CD14-positive monocyte (primary cell): Measurements from ENCODE around the gene GDPGP1. TPM values are rescaled to one million over a fixed set of nuclear protein-coding genes. Genes with fewer than 3 reads are reported as not detected.

ENCODE experiments used
- DNase-seq, 3 donors: peaks; one replicate each; pipeline ENCODE4 v3.0.0-alpha.2; 2011 to 2022
- H2AFZ ChIP-seq: 2 replicates; pipeline ENCODE4 v1.6.0; 2012; ENCODE audit warnings: mild to moderate bottlenecking, low read depth, low read length, inconsistent platforms; ENCODE audit not compliant: insufficient read depth, poor library complexity, severe bottlenecking
- H3K27ac ChIP-seq, 2 donors: 1 replicate in 1 of 2; 2 replicates in 1 of 2; pipeline ENCODE4 v1.5.1; 2012 to 2013; ENCODE audit warnings: low read length in 2 of 2, control low read depth in 1 of 2, inconsistent platforms in 1 of 2, low read depth in 1 of 2, mild to moderate bottlenecking in 1 of 2
- H3K27me3 ChIP-seq, 2 donors: one replicate each; pipeline versions ENCODE4 v1.6.0 to v1.6.1; 2011 to 2013; ENCODE audit warnings: low read length in 2 of 2; ENCODE audit not compliant: control insufficient read depth in 2 of 2, insufficient read depth in 2 of 2
- H3K36me3 ChIP-seq, 2 donors: replicated peaks in 1 of 2; 1 replicate in 1 of 2; 2 replicates in 1 of 2; pipeline versions ENCODE4 v1.5.1 to v1.6.1; 2012 to 2013; ENCODE audit warnings: low read length in 2 of 2, control low read depth in 1 of 2, inconsistent platforms in 1 of 2, mild to moderate bottlenecking in 1 of 2; ENCODE audit not compliant: insufficient read depth in 2 of 2, control insufficient read depth in 1 of 2
- H3K4me1 ChIP-seq, 2 donors: 1 replicate in 1 of 2; 2 replicates in 1 of 2; pipeline versions ENCODE4 v1.5.1 to v1.6.1; 2012 to 2013; ENCODE audit warnings: low read length in 2 of 2, control low read depth in 1 of 2, inconsistent platforms in 1 of 2, mild to moderate bottlenecking in 1 of 2, moderate library complexity in 1 of 2; ENCODE audit not compliant: insufficient read depth in 2 of 2, control insufficient read depth in 1 of 2
- H3K4me2 ChIP-seq: replicated peaks from 2 replicates; pipeline ENCODE3; 2012; ENCODE audit warnings: low read length, moderate library complexity, mild to moderate bottlenecking; ENCODE audit not compliant: poor library complexity, severe bottlenecking; ENCODE audit errors: extremely low read depth
- H3K4me3 ChIP-seq, 3 experiments: fragments of 200-600 bp in 1 of 3; sonication (generic) in 1 of 3; replicated peaks in 1 of 3; 1 replicate in 2 of 3; 2 replicates in 1 of 3; pipeline ENCODE4 v1.5.1; 2011 to 2013; ENCODE audit warnings: low read length in 3 of 3, mild to moderate bottlenecking in 3 of 3, control low read depth in 2 of 3, low read depth in 2 of 3, inconsistent platforms in 1 of 3, moderate library complexity in 1 of 3
- H3K79me2 ChIP-seq: 2 replicates; pipeline ENCODE4 v1.6.0; 2012; ENCODE audit warnings: mild to moderate bottlenecking, control low read depth, inconsistent platforms, low read length, moderate library complexity; ENCODE audit not compliant: insufficient read depth
- H3K9ac ChIP-seq: 2 replicates; pipeline ENCODE4 v1.6.0; 2017; ENCODE audit warnings: low read length, mild to moderate bottlenecking; ENCODE audit not compliant: insufficient read depth, poor library complexity, severe bottlenecking
- H3K9me3 ChIP-seq, 2 donors: replicated peaks in 1 of 2; 1 replicate in 1 of 2; 2 replicates in 1 of 2; pipeline versions ENCODE4 v1.5.1 to v1.6.1; 2012 to 2013; ENCODE audit warnings: low read length in 2 of 2, control low read depth in 1 of 2; ENCODE audit not compliant: control insufficient read depth in 1 of 2, insufficient read depth in 1 of 2
- H4K20me1 ChIP-seq: 2 replicates; pipeline ENCODE4 v1.6.0; 2012; ENCODE audit warnings: mild to moderate bottlenecking, low read length, control low read depth, moderate library complexity; ENCODE audit not compliant: insufficient read depth
- H3K27ac Mint-ChIP-seq, 7 donors: one replicate each; pipeline ENCODE4 v1.8.0; 2020; ENCODE audit warnings: mild to moderate bottlenecking in 7 of 7, mixed read lengths in 7 of 7, moderate library complexity in 6 of 7, inconsistent platforms in 2 of 7
- H3K27me3 Mint-ChIP-seq, 3 donors: one replicate each; pipeline ENCODE4 v1.8.0; 2021 to 2022; ENCODE audit warnings: low read depth in 3 of 3, mild to moderate bottlenecking in 3 of 3, mixed read lengths in 3 of 3, moderate library complexity in 3 of 3, inconsistent platforms in 1 of 3
- H3K36me3 Mint-ChIP-seq, 2 donors: one replicate each; pipeline ENCODE4 v1.8.0; 2020; ENCODE audit warnings: mixed read lengths in 2 of 2, inconsistent platforms in 1 of 2, mild to moderate bottlenecking in 1 of 2
- H3K4me1 Mint-ChIP-seq: one replicate; pipeline ENCODE4 v1.8.0; 2020; ENCODE audit warnings: mild to moderate bottlenecking, mixed read lengths
- H3K4me3 Mint-ChIP-seq, 2 donors: one replicate each; pipeline ENCODE4 v1.8.0; 2020; ENCODE audit warnings: mild to moderate bottlenecking in 2 of 2, mixed read lengths in 2 of 2, moderate library complexity in 1 of 2
- H3K9me3 Mint-ChIP-seq, 7 donors: one replicate each; pipeline ENCODE4 v1.8.0; 2020 to 2022; ENCODE audit warnings: mixed read lengths in 7 of 7, mild to moderate bottlenecking in 6 of 7, moderate library complexity in 6 of 7, inconsistent platforms in 2 of 7
- CTCF ChIP-seq: fragments of 200-600 bp; IDR thresholded peaks from one replicate; pipeline ENCODE4 v1.8.0; 2022; ENCODE audit warnings: antibody characterized with exemption, mild to moderate bottlenecking
- WGBS: methylation state at CpG from one replicate; pipeline ENCODE4 v1.1.5; 2013; ENCODE audit warnings: missing lambda C conversion rate; ENCODE audit not compliant: insufficient coverage; 5-methylcytosine and 5-hydroxymethylcytosine counted together
- intact Hi-C, 2 donors: fragments of 100-400 bp; cut with micrococcal nuclease; formaldehyde crosslinking; loops; one replicate each; pipeline versions ENCODE4 v1.15.0 to v1.15.1; 2023
- polyA plus RNA-seq, 3 donors: library from polyadenylated mRNA; depleted of rRNA in 1 of 3; unstranded in 2 of 3; stranded (reverse) in 1 of 3; fragments of 300-500 nt in 2 of 3; fragments of >200 nt in 1 of 3; fragmentation: Illumina TruSeq in 2 of 3; gene quantifications; 1 replicate in 2 of 3; 2 replicates in 1 of 3; pipeline ENCODE4 v1.2.3, GENCODE V29; 2012 to 2021

The GDPGP1 gene
- polyA plus RNA-seq, 3 donors = 0.53 to 3.3 (median 0.91) TPM

GRCh38 chr15:90261811-90262210, 27.8 kb downstream of the GDPGP1 start:
- peaks cover 10% of the 10 kb centered on the region for H3K79me2 ChIP-seq
- intact Hi-C loops = no loop called here
- H2AFZ ChIP-seq = no peak overlapping the region
- H3K4me1 Mint-ChIP-seq = peaks cover 16% of the 10 kb centered on the region
- H3K4me1 ChIP-seq = peaks cover 13 to 18% of the 10 kb centered on the region in 2 donors
- H3K27ac Mint-ChIP-seq = no peak overlapping the region
- H3K4me2 ChIP-seq = no peak overlapping the region
- WGBS = 94% methylated on average over 5 of the region's 5 CpGs
- H3K9me3 ChIP-seq = no peaks in the 10 kb centered on the region
- TF ChIP-seq CTCF = no peak
- H4K20me1 ChIP-seq = no peaks in the 10 kb centered on the region
- DNase-seq = no peak
- no peaks in the 10 kb centered on the region for H3K27me3 ChIP-seq
- H3K9me3 Mint-ChIP-seq = no peaks in the 10 kb centered on the region
- no peak overlapping the region for H3K27ac ChIP-seq
- H3K36me3 Mint-ChIP-seq = no peaks in the 10 kb centered on the region
- no peak overlapping the region for H3K9ac ChIP-seq
- H3K4me3 Mint-ChIP-seq = no peak overlapping the region
- H3K4me3 ChIP-seq = no peak overlapping the region
- no peaks in the 10 kb centered on the region for H3K36me3 ChIP-seq
- peaks cover 1 to 4% (median 3%) of the 10 kb centered on the region in 3 donors for H3K27me3 Mint-ChIP-seq

GRCh38 chr15:90262426-90262825, 28.4 kb downstream of the GDPGP1 start:
- Histone ChIP-seq H3K9me3 (no peaks in the 10 kb centered on the region), H3K9ac (no peak overlapping the region), H4K20me1 (no peaks in the 10 kb centered on the region), H2AFZ (no peak overlapping the region), H3K36me3 (peaks cover 0 to 2% of the 10 kb centered on the region in 2 donors), H3K27me3 (no peaks in the 10 kb centered on the region), H3K4me1 (peaks cover 20 to 25% of the 10 kb centered on the region in 2 donors), H3K4me2 (no peak overlapping the region), H3K4me3 (no peak overlapping the region), H3K27ac (no peak overlapping the region), H3K79me2 (peaks cover 16% of the 10 kb centered on the region)
- peaks cover 22% of the 10 kb centered on the region for H3K4me1 Mint-ChIP-seq
- 93% methylated on average over 3 of the region's 5 CpGs for WGBS
- TF ChIP-seq CTCF = no peak
- H3K27me3 Mint-ChIP-seq = peaks cover 1 to 4% (median 3%) of the 10 kb centered on the region in 3 donors
- no peak overlapping the region for H3K4me3 Mint-ChIP-seq
- no peak overlapping the region for H3K27ac Mint-ChIP-seq
- no peaks in the 10 kb centered on the region for H3K9me3 Mint-ChIP-seq
- intact Hi-C loops = no loop called here
- peaks cover under 1 to 4% of the 10 kb centered on the region in 2 donors for H3K36me3 Mint-ChIP-seq
- DNase-seq = no peak
